ENCODE results near the gene CDH22.
A peak's percentile ranks its signal among the peaks of the same experiment; 100 is the strongest.

The CDH22 gene

DNA sequence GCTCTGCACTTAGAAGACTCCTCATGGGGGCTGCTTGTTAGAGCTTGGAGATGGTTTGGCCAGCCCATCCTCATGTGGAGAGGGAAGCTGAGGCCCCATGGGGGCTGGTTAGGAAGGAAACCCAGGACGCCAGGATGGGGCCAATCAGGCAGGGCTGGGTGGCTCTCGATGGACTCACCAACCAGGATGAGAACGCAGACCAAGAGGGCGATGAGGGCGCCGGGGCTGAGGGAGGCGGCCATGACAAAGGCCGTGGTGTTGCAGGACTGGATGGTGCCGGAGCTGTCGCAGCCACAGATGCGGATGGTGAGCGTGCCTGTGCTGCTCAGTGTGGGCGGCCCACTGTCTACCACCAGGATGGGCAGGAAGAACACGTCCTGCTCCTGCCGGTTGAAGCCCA, 130.5 kb downstream of the CDH22 start:
- TF ChIP-seq, protein P1, sequence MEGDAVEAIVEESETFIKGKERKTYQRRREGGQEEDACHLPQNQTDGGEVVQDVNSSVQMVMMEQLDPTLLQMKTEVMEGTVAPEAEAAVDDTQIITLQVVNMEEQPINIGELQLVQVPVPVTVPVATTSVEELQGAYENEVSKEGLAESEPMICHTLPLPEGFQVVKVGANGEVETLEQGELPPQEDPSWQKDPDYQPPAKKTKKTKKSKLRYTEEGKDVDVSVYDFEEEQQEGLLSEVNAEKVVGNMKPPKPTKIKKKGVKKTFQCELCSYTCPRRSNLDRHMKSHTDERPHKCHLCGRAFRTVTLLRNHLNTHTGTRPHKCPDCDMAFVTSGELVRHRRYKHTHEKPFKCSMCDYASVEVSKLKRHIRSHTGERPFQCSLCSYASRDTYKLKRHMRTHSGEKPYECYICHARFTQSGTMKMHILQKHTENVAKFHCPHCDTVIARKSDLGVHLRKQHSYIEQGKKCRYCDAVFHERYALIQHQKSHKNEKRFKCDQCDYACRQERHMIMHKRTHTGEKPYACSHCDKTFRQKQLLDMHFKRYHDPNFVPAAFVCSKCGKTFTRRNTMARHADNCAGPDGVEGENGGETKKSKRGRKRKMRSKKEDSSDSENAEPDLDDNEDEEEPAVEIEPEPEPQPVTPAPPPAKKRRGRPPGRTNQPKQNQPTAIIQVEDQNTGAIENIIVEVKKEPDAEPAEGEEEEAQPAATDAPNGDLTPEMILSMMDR (conservative IDR thresholded peaks at IDR 0.05; ENCODE audit: low read depth) = no peak
- ChIA-PET CTCF (interaction anchor here (5.0 kb wide), 1 partner anchor 46 kb away, joined by 39 read pairs; no protein-coding TSS in a partner anchor), POLR2A (ENCODE audit: low non-redundant PET) (no interaction called here)
- no peak for DNase-seq (ENCODE audit: low spot score)
- no peak overlapping the region for H3K27ac ChIP-seq

DNA sequence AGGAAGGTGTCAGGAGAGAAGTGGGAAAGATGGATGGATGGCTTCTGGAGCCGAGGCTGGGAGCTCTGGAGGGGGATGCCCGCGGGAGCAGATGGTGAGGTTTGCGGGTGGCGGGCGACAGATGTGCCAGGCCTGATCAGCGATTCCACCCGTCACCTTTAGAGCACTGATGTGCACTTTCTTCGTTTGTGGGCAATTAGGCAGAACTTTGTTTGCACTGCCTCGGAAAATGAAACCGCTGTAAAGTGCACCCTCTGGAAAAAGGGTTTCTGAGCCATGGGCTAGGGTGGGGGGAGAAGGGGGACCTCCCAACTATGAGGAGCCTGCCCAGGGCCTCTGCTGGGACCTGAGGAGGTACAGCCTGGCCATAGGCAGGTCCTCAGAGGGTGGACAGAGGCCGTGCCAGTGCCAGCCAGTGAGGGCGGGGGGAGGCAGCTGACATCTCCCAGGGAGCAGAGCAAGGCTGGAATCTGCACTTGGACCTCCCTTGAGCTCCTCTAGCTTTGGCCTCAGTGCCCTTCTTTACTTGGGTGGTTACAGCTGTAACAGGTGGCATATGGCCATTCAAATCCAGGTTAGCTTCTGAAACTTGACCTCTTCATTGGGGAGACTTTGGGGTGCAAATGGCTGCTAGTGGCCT, 131.4 kb downstream of the CDH22 start:
- CTCF ChIA-PET = interaction anchor here (0.6 to 5.0 kb wide), 4 partner anchors 32 to 261 kb away, joined by 3 to 39 read pairs (median 3); no protein-coding TSS in a partner anchor
- no peak for DNase-seq (ENCODE audit: low spot score)
- POLR2A ChIA-PET (ENCODE audit: low non-redundant PET) = no interaction called here
- H3K27ac ChIP-seq = no peak overlapping the region
- TF ChIP-seq, protein P1 (conservative IDR thresholded peaks at IDR 0.05; ENCODE audit: low read depth) = no peak

DNA sequence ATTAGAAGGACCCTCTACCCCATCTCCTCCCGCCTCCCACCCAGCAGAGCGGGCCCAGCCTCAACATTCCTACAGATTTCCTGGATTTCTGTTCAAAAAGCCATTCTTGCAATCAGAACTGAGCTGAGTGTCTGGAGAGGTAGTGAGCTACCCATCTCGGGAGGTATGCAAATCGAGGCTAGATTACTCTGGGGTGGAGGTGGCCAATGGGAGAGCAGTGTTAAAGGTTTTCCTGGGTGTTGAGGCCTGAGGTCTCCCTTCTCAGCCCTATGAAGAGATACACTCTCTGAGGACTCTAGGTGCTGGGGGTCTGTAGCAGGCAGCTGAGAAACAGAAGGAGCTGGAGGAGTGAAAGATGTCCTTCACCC, 133.2 kb downstream of the CDH22 start:
- ChIA-PET POLR2A (ENCODE audit: low non-redundant PET) (no interaction called here), CTCF (interaction anchor here (0.6 to 5.0 kb wide), 20 partner anchors 8 to 626 kb away, joined by 3 to 39 read pairs (median 4); no protein-coding TSS in a partner anchor)
- DNase-seq (ENCODE audit: low spot score) = no peak
- no peak overlapping the region for H3K27ac ChIP-seq
- TF ChIP-seq, protein P1 (conservative IDR thresholded peaks at IDR 0.05; ENCODE audit: low read depth) = no peak

DNA sequence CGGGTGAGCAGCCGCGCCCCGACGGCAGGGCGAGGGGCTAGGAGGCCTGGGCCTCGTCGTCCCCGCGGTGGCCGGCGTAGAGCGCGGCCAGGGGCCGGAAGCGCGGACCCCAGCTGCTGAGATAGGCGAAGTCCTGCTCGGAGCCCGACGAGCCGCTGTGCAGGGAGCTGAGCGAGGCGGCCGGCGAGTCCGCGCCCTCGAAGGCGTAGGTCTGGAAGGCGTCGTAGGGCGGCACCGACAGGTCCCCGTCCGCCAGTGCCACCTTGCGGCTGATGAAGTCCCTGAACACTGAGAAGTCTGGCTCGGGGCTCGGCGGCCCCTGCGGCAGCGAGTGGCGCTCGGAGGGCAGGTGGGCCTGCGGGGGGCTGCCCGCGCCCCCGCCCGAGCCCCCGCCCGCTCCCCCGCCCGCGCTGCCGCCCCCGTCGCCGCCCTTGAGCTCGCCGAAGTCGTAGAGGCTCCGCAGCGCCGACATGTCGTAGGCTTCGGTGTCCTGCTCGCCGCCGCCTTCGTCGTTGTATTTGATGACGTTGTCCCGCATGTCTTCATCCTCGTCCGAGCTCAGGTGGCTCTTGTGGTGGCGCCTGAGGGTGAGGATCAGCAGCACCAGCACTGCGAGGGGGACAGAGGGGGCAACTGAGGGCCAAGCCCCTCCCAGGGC, 133.7 kb downstream of the CDH22 start:
- ChIA-PET CTCF (interaction anchor here (0.6 to 5.0 kb wide), 29 partner anchors 9 to 894 kb away, joined by 3 to 39 read pairs (median 4); no protein-coding TSS in a partner anchor), POLR2A (ENCODE audit: low non-redundant PET) (no interaction called here)
- TF ChIP-seq, protein P1 (conservative IDR thresholded peaks at IDR 0.05; ENCODE audit: low read depth) = no peak; the same call in 1 of the 2 replicates
- DNase-seq (ENCODE audit: low spot score) = peak; percentile 82
- no peak overlapping the region for H3K27ac ChIP-seq

DNA sequence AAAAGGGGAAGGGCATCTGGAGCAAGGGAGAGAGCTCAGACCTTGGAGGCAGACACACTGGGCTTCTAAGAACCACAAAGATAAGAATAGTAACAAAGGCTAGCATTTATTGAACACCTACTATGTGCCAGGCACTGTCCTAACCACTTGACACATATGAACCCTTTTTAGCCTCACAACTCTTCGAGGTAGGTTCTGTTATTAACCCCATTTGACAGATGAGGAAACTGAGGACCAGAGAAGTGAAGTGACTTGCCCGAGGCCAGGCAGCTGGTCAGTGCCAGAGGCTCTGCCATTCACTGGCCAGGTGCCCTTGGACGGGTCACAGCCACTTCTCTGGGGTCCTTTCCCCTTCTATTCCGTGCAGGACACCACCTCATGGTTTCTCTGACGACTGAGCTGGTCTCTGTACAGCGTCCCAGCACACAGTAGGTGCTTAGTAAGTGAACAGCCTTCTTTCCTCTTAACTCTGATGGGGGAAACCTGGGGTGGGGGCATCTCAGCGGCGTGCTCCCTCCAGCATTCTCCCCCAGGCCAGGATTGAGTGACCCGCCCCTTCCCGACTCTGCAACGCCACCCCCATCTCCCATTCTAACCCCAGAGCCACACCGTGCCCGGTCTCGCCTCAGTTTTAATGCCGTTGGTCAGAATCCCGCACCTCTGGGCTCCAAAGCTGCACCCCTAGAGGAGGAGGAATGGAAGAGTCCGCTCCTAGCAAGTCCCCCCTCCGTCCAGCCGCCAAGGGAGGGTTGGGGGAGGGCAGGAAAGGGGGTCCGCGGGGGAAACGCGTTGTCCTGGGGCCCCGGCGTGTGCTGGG, 134.4 kb downstream of the CDH22 start:
- H3K27ac ChIP-seq = no peak overlapping the region
- DNase-seq (ENCODE audit: low spot score) = no peak
- ChIA-PET POLR2A (ENCODE audit: low non-redundant PET) (no interaction called here), CTCF (interaction anchor here (0.6 to 5.0 kb wide), 25 partner anchors 9 to 894 kb away, joined by 3 to 39 read pairs (median 4); no protein-coding TSS in a partner anchor)
- TF ChIP-seq, protein P1 (conservative IDR thresholded peaks at IDR 0.05; ENCODE audit: low read depth) = no peak

DNA sequence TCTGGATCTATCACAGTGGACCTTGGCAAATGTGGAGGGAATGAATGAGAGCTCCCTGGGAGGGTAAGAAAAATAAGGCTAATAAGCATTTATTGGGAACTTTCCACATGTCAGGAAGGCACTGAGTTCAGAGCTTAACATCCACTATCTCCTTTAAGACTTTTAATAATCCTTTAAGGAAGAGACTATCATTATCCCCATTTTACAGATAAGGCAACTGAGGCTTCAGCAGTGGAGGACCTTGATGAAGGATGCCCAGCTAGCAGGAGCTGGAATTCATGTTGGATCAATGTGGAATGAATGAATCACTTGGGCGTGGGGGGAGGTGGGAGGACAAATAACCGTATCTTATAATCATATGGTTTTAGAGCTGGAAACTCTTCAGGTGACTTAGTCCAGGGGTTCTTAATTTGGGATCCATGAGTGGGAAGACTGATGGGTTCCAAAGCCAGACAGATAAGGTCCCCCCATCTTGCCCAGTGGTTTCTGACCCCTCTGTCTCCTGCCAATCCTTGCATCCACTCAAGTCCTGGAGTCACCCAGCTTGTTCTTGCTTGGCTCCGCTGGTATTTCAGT, 135.2 kb downstream of the CDH22 start:
- TF ChIP-seq, protein P1 (conservative IDR thresholded peaks at IDR 0.05; ENCODE audit: low read depth) = no peak
- H3K27ac ChIP-seq = no peak overlapping the region
- ChIA-PET CTCF (interaction anchor here (0.6 to 2.3 kb wide), 8 partner anchors 14 to 234 kb away, joined by 3 to 14 read pairs (median 4); no protein-coding TSS in a partner anchor), POLR2A (ENCODE audit: low non-redundant PET) (no interaction called here)
- DNase-seq (ENCODE audit: low spot score) = no peak
